HCT116 (cell line): ENCODE data around the gene SLC17A8. TPM values are rescaled to one million over a fixed set of nuclear protein-coding genes. Genes with fewer than 3 reads are reported as not detected.
A peak's percentile ranks its signal among the peaks of the same experiment; 100 is the strongest.

Source experiments
- ATAC-seq: fragments of 200-7000 bp; cut with Tn5 transposase; 2 replicates; pipeline ENCODE4 v1.9.1; 2020; ENCODE audit warnings: mild to moderate bottlenecking, moderate library complexity
- BruUV-seq: library from RNA; stranded (reverse); fragments of 400-500 nt; replicated peaks from 2 replicates; lab custom pipeline; 2021; lab: Mats Ljungman, UMichigan
- CTCF ChIA-PET: fragments of 300-600 bp; sonication (Branson Sonifier 250); formaldehyde crosslinking; loops from one replicate; lab custom pipeline; 2021; ENCODE audit warnings: antibody characterized with exemption; lab: Charles Lee
- POLR2A ChIA-PET: fragments of 300-600, 350-600 bp; sonication (Branson Sonifier 250); formaldehyde crosslinking; loops from one replicate; lab custom pipeline; 2021; ENCODE audit warnings: antibody characterized with exemption; lab: Charles Lee
- RAD21 ChIA-PET, 2 experiments: fragments of 300-600 bp; sonication (Branson Sonifier 250); formaldehyde crosslinking; loops; one replicate each; lab custom pipeline; 2023; ENCODE audit warnings: low total read pairs in 2 of 2; ENCODE audit not compliant: uncharacterized antibody in 2 of 2, unreplicated experiment in 2 of 2, low non-redundant PET in 1 of 2; lab: Charles Lee
- DNase-seq: peaks from one replicate; pipeline ENCODE4 v3.0.0-alpha.2; 2010; ENCODE audit warnings: low read depth, low spot score
- H2AFZ ChIP-seq: fragments of 200-600 bp; shearing (Covaris generic), sonication (generic); 2 replicates; pipeline ENCODE4 v1.6.1; 2017; ENCODE audit warnings: low read depth, mixed run types, mixed read lengths, antibody characterized with exemption, low read length; ENCODE audit not compliant: poor library complexity, severe bottlenecking
- H3K27ac ChIP-seq: 2 replicates; pipeline ENCODE4 v1.5.1; 2012; ENCODE audit warnings: low read depth, low read length
- H3K27me3 ChIP-seq: fragments of 200-600 bp; sonication (generic); 2 replicates; pipeline ENCODE4 v1.6.1; 2016; ENCODE audit warnings: mixed run types, low read length, mixed read lengths; ENCODE audit not compliant: insufficient read depth
- H3K36me3 ChIP-seq, 2 experiments: fragments of 200-500 bp in 1 of 2; fragments of 200-600 bp in 1 of 2; sonication (Bioruptor generic) in 1 of 2; sonication (generic) in 1 of 2; 2 replicates each; pipeline versions ENCODE4 v1.5.1 to v1.6.1; 2014 to 2016; ENCODE audit warnings: low read length in 2 of 2, inconsistent platforms in 1 of 2, mixed read lengths in 1 of 2, mixed run types in 1 of 2; ENCODE audit not compliant: insufficient read depth in 2 of 2, control insufficient read depth in 1 of 2
- H3K4me1 ChIP-seq, 2 experiments: fragments of 200-600 bp in 1 of 2; sonication (generic) in 1 of 2; 2 replicates each; pipeline versions ENCODE4 v1.5.1 to v1.6.1; 2012 to 2017; ENCODE audit warnings: low read length in 2 of 2, inconsistent platforms in 1 of 2, mild to moderate bottlenecking in 1 of 2, mixed read lengths in 1 of 2, mixed run types in 1 of 2, moderate library complexity in 1 of 2; ENCODE audit not compliant: insufficient read depth in 2 of 2, control insufficient read depth in 1 of 2
- H3K4me2 ChIP-seq: fragments of 200-600 bp; sonication (generic); 2 replicates; pipeline ENCODE4 v1.6.1; 2017; ENCODE audit warnings: mixed run types, low read length, mixed read lengths
- H3K4me3 ChIP-seq, 2 experiments: fragments of 200-600 bp in 1 of 2; sonication (generic) in 1 of 2; replicated peaks in 1 of 2; 2 replicates each; pipeline ENCODE4 v1.5.1; 2011 to 2016; ENCODE audit warnings: low read length in 2 of 2, control low read depth in 1 of 2, low read depth in 1 of 2, mild to moderate bottlenecking in 1 of 2, mixed read lengths in 1 of 2, mixed run types in 1 of 2
- H3K79me2 ChIP-seq: fragments of 200-600 bp; sonication (generic); 2 replicates; pipeline ENCODE4 v1.6.1; 2017; ENCODE audit warnings: mild to moderate bottlenecking, mixed run types, low read length, moderate library complexity, mixed read lengths; ENCODE audit not compliant: insufficient read depth
- H3K9ac ChIP-seq: fragments of 200-600 bp; sonication (generic); 2 replicates; pipeline ENCODE4 v1.6.1; 2016; ENCODE audit warnings: low read length, mixed read lengths
- H3K9me2 ChIP-seq: fragments of 200-600 bp; sonication (generic), shearing (Covaris generic); 2 replicates; pipeline ENCODE4 v1.6.1; 2017; ENCODE audit warnings: mixed run types, mild to moderate bottlenecking, moderate library complexity; ENCODE audit not compliant: insufficient read depth
- H3K9me3 ChIP-seq, 2 experiments: fragments of 200-500 bp in 1 of 2; fragments of 200-600 bp in 1 of 2; sonication (Bioruptor generic) in 1 of 2; sonication (generic) in 1 of 2; 2 replicates each; pipeline ENCODE4 v1.6.1; 2014 to 2017; ENCODE audit warnings: low read length in 2 of 2, mixed read lengths in 2 of 2, inconsistent platforms in 1 of 2, low read depth in 1 of 2, mild to moderate bottlenecking in 1 of 2, mixed run types in 1 of 2, moderate library complexity in 1 of 2; ENCODE audit not compliant: control insufficient read depth in 1 of 2, insufficient read depth in 1 of 2
- H4K20me1 ChIP-seq: fragments of 200-600 bp; sonication (generic), shearing (Covaris generic); 2 replicates; pipeline ENCODE4 v1.6.1; 2017; ENCODE audit warnings: mixed run types, mild to moderate bottlenecking, moderate library complexity; ENCODE audit not compliant: insufficient read depth
- CTCF ChIP-seq, 3 experiments: fragments of 200-600 bp in 1 of 3; sonication (generic) in 1 of 3; IDR thresholded peaks in 2 of 3; conservative IDR thresholded peaks in 1 of 3; 2 replicates each; pipeline ENCODE4 v1.5.1; 2012 to 2017; ENCODE audit warnings: low read depth in 2 of 3, low read length in 2 of 3, antibody characterized with exemption in 1 of 3, borderline replicate concordance in 1 of 3, control low read depth in 1 of 3, mild to moderate bottlenecking in 1 of 3, mixed read lengths in 1 of 3, mixed run types in 1 of 3, moderate library complexity in 1 of 3; ENCODE audit not compliant: insufficient read depth in 1 of 3
- EGR1 ChIP-seq: IDR thresholded peaks from 2 replicates; pipeline ENCODE4 v1.6.1; 2012; ENCODE audit warnings: low read depth
- ELF1 ChIP-seq: IDR thresholded peaks from 2 replicates; pipeline ENCODE4 v1.6.1; 2012; ENCODE audit warnings: low read depth, borderline replicate concordance
- MAX ChIP-seq: IDR thresholded peaks from 2 replicates; pipeline ENCODE4 v1.6.1; 2012
- RAD21 ChIP-seq: IDR thresholded peaks from 2 replicates; pipeline ENCODE4 v1.6.1; 2012; ENCODE audit warnings: low read depth, mild to moderate bottlenecking
- SP1 ChIP-seq: IDR thresholded peaks from 2 replicates; pipeline ENCODE4 v1.6.1; 2012; ENCODE audit warnings: low read depth
- TCF7L2 ChIP-seq: IDR thresholded peaks from 2 replicates; pipeline ENCODE4 v1.7.0; 2011; ENCODE audit warnings: borderline replicate concordance, inconsistent platforms; ENCODE audit not compliant: insufficient read depth, insufficient read length; ENCODE audit errors: extremely low read depth
- ZBTB33 ChIP-seq: IDR thresholded peaks from 2 replicates; pipeline ENCODE4 v1.6.1; 2011; ENCODE audit warnings: mild to moderate bottlenecking, low read length, moderate library complexity; ENCODE audit not compliant: insufficient replicate concordance; ENCODE audit errors: extremely low read depth
- ZFX ChIP-seq: fragments of 450-650 bp; IDR thresholded peaks from 2 replicates; pipeline ENCODE4 v1.6.1; 2017
- ZNF274 ChIP-seq: fragments of 200-500 bp; sonication (Bioruptor generic); IDR thresholded peaks from 2 replicates; pipeline ENCODE4 v1.6.1; 2014; ENCODE audit warnings: mild to moderate bottlenecking, low read depth, low read length, inconsistent platforms
- intact Hi-C: fragments of 100-400 bp; cut with micrococcal nuclease; formaldehyde crosslinking; loops from 2 replicates; pipeline ENCODE4 v1.10.0; 2022
- total RNA-seq: library from RNA; stranded (reverse); gene quantifications from one replicate; pipeline ENCODE4 v1.2.1, GENCODE V29; 2021; ENCODE audit not compliant: unreplicated experiment

SLC17A8 gene
- total RNA-seq, 1 experiment from 2014 or later, result not detected

- Histone ChIP-seq H3K9me3 (no peaks in the 10 kb centered on the region), H3K4me2 (no peak overlapping the region), H3K79me2 (no peaks in the 10 kb centered on the region), H3K4me3 (no peak overlapping the region), H3K27me3 (no peaks in the 10 kb centered on the region), H3K9me2 (no peaks in the 10 kb centered on the region), H3K9ac (no peak overlapping the region), H3K4me1 (no peaks in the 10 kb centered on the region), H2AFZ (no peak overlapping the region), H3K27ac (no peak overlapping the region), H4K20me1 (no peaks in the 10 kb centered on the region), H3K36me3 (no peaks in the 10 kb centered on the region)
- BruUV-seq, result no TSS peak
- intact Hi-C loops, result no loop called here
- ChIA-PET RAD21 (no interaction called here), POLR2A (no interaction called here), CTCF (interaction anchor here (2.8 kb wide), 1 partner anchor 208 kb away, joined by 40 read pairs; no protein-coding TSS in a partner anchor)
- DNase-seq, result no peak
- TF ChIP-seq TCF7L2, result no peak
- TF ChIP-seq SP1, result no peak
- TF ChIP-seq MAX, result no peak
- no peak for TF ChIP-seq ZNF274
- no peak for TF ChIP-seq ELF1
- TF ChIP-seq ZFX, result no peak
- TF ChIP-seq, all 23 proteins: peak for 0
- ATAC-seq, result no peak
Observed at GRCh38 chr12:100346660-100347059, 10.2 kb upstream of the SLC17A8 start.

- RAD21 ChIA-PET, result interaction anchor here in 1 of 2 experiments (0.7 to 1.3 kb wide), 2 partner anchors 56 to 206 kb away, joined by 3 to 4 read pairs; no protein-coding TSS in a partner anchor
- H3K9me2 ChIP-seq, result no peaks in the 10 kb centered on the region
- CTCF ChIA-PET, result interaction anchor here (0.9 to 2.8 kb wide), 11 partner anchors 9 to 975 kb away, joined by 3 to 40 read pairs (median 5); partner anchors contain the start of gene SLC17A8
- no peak overlapping the region for H3K4me2 ChIP-seq
- peak; percentile 33 for DNase-seq
- no peak overlapping the region for H3K4me3 ChIP-seq
- ATAC-seq, result peak; percentile 76
- no peak overlapping the region for H2AFZ ChIP-seq
- H3K27me3 ChIP-seq, result peaks cover 3% of the 10 kb centered on the region; the same call in 1 of the 2 replicates
- POLR2A ChIA-PET, result no interaction called here
- intact Hi-C loops, result loop anchor here (1.0 kb wide), 3 partner anchors 205 to 385 kb away; no protein-coding TSS in a partner anchor
- no peaks in the 10 kb centered on the region for H3K4me1 ChIP-seq
- no peaks in the 10 kb centered on the region for H3K9me3 ChIP-seq
- no TSS peak for BruUV-seq
- H3K36me3 ChIP-seq, result no peaks in the 10 kb centered on the region
- H4K20me1 ChIP-seq, result no peaks in the 10 kb centered on the region
- H3K79me2 ChIP-seq, result no peaks in the 10 kb centered on the region
- no peak overlapping the region for H3K9ac ChIP-seq
- TF ChIP-seq RAD21, result peak; percentile 81
- no peak for TF ChIP-seq EGR1
- TF ChIP-seq ZBTB33, result no peak
- peak; percentile 16 to 80 (median 57); a peak in 4 of 6 replicates for TF ChIP-seq CTCF (IDR thresholded peaks at IDR 0.05 in 2 of 3, conservative IDR thresholded peaks at IDR 0.05 in 1 of 3; ENCODE audit: borderline replicate concordance in 1 of 3, insufficient read depth in 1 of 3, low read depth in 2 of 3, low read length in 2 of 3)
- no peak overlapping the region for H3K27ac ChIP-seq
Observed at GRCh38 chr12:100348657-100349454, 8.0 kb upstream of the SLC17A8 start.
